NCI-H2029 (cell line): Measurements from ENCODE around the gene MBOAT7.
"Not testable (repeated sequence)": the region's sequence is repeated elsewhere in the genome, so short reads cannot be mapped to it uniquely, and the experiment has no call there.

ENCODE experiments used
- DNase-seq: peaks from one replicate; lab custom pipeline; 2025; lab: John Stamatoyannopoulos, UW

MBOAT7 gene

GRCh38 chr19:54188215-54188871 lies 1.0 kb downstream of the MBOAT7 start:
- no peak for DNase-seq

- DNase-seq = no peak
Observed at GRCh38 chr19:54186934-54187381, 2.4 kb downstream of the MBOAT7 start.

- no peak for DNase-seq
Observed at GRCh38 chr19:54186351-54186750, 3.0 kb downstream of the MBOAT7 start.

- no peak for DNase-seq
Observed at GRCh38 chr19:54183431-54183830, 5.9 kb downstream of the MBOAT7 start.

GRCh38 chr19:54181894-54182293 lies 7.5 kb downstream of the MBOAT7 start:
- DNase-seq = not testable (repeated sequence)

GRCh38 chr19:54180691-54181091 lies 8.7 kb downstream of the MBOAT7 start:
- DNase-seq = no peak

GRCh38 chr19:54179921-54180461 lies 9.4 kb downstream of the MBOAT7 start:
- DNase-seq = peak; percentile 9

GRCh38 chr19:54179262-54179852 lies 10.0 kb downstream of the MBOAT7 start:
- no peak for DNase-seq

- DNase-seq = peak; percentile 59
Observed at GRCh38 chr19:54178581-54179261, 10.7 kb downstream of the MBOAT7 start.

- no peak for DNase-seq
Observed at GRCh38 chr19:54173951-54174834, 15.2 kb downstream of the MBOAT7 start.

GRCh38 chr19:54173359-54173699 lies 16.1 kb downstream of the MBOAT7 start:
- no peak for DNase-seq

- peak; percentile 88 for DNase-seq
Observed at GRCh38 chr19:54172471-54173358, 16.7 kb downstream of the MBOAT7 start, which contains the start of gene TMC4. TMC4 (minus strand) TSS chr19:54173160; CDS start chr19:54173117, 43 bp downstream.

- DNase-seq = not testable (repeated sequence)
Observed at GRCh38 chr19:54171736-54172431, 17.5 kb downstream of the MBOAT7 start.

- no peak for DNase-seq
Observed at GRCh38 chr19:54169149-54169740, 20.1 kb downstream of the MBOAT7 start.

- peak; percentile 80 for DNase-seq
Observed at GRCh38 chr19:54168174-54168917, 21.0 kb downstream of the MBOAT7 start.

GRCh38 chr19:54165222-54165621 lies 24.2 kb downstream of the MBOAT7 start:
- DNase-seq = no peak

GRCh38 chr19:54164369-54165068 lies 24.9 kb downstream of the MBOAT7 start:
- DNase-seq = peak; percentile 56

- DNase-seq = no peak
Observed at GRCh38 chr19:54162884-54163283, 26.5 kb downstream of the MBOAT7 start.
